Uterus (tissue), 4 donors: ENCODE results near the gene CXCR1. TPM values are rescaled to one million over a fixed set of nuclear protein-coding genes. Genes with fewer than 3 reads are reported as not detected.

Experiments
- DNase-seq, 2 donors: peaks; one replicate each; pipeline ENCODE4 v3.0.0-alpha.2; 2019 to 2020
- H3K27ac ChIP-seq, 2 donors: fragments of 200-600 bp; sonication (generic); 1 replicate in 1 of 2; 2 replicates in 1 of 2; pipeline ENCODE4 v1.5.1; 2016 to 2018
- H3K27me3 ChIP-seq, 2 donors: fragments of 200-600 bp; sonication (generic); one replicate each; pipeline ENCODE4 v1.5.1; 2018 to 2019; ENCODE audit warnings: control low read depth in 1 of 2
- H3K36me3 ChIP-seq, 2 donors: fragments of 200-600 bp; sonication (generic); one replicate each; pipeline ENCODE4 v1.5.1; 2019; ENCODE audit warnings: control low read depth in 1 of 2
- H3K4me1 ChIP-seq, 2 donors: fragments of 200-600 bp; sonication (generic); one replicate each; pipeline ENCODE4 v1.5.1; 2018 to 2019; ENCODE audit warnings: control low read depth in 1 of 2
- H3K4me3 ChIP-seq, 2 donors: fragments of 200-600 bp; sonication (generic); 1 replicate in 1 of 2; 2 replicates in 1 of 2; pipeline ENCODE4 v1.5.1; 2018 to 2019; ENCODE audit warnings: mild to moderate bottlenecking in 1 of 2
- H3K9me3 ChIP-seq, 2 donors: fragments of 200-600 bp; sonication (generic); one replicate each; pipeline ENCODE4 v1.5.1; 2019; ENCODE audit warnings: control low read depth in 1 of 2
- CTCF ChIP-seq, 4 experiments: fragments of 200-600 bp in 2 of 4; fragments of 450-650 bp in 2 of 4; sonication (generic) in 2 of 4; IDR thresholded peaks; one replicate each; pipeline ENCODE4 v1.5.1; 2016 to 2019; ENCODE audit warnings: antibody characterized with exemption in 4 of 4, mild to moderate bottlenecking in 2 of 4, moderate library complexity in 1 of 4
- POLR2A ChIP-seq, 2 donors: fragments of 450-650 bp; IDR thresholded peaks; one replicate each; pipeline ENCODE4 v1.6.1; 2016; ENCODE audit warnings: antibody characterized with exemption in 2 of 2, mild to moderate bottlenecking in 1 of 2, moderate library complexity in 1 of 2
- intact Hi-C: fragments of 100-400 bp; cut with DNase I; formaldehyde crosslinking; loops from one replicate; pipeline ENCODE4 v1.15.1; 2023; ENCODE audit warnings: low total_unique reads
- total RNA-seq, 4 donors: library from RNA; depleted of rRNA in 3 of 4; stranded (reverse); fragments of >200 nt in 3 of 4; gene quantifications; one replicate each; pipeline versions ENCODE4 v1.1.0 to v1.2.4, GENCODE V29; 2014 to 2023
- donor health status: DM: yes; HTN: yes; CAD: no.

CXCR1 gene
- total RNA-seq, 4 donors from 2014 or later, result 0.18 TPM; not detected in 3

- no peak overlapping the region for H3K27ac ChIP-seq
- H3K4me1 ChIP-seq, result no peaks in the 10 kb centered on the region
- TF ChIP-seq POLR2A (IDR thresholded peaks at IDR 0.05) (no peak), CTCF (IDR thresholded peaks at IDR 0.05) (no peak)
- no peaks in the 10 kb centered on the region for H3K36me3 ChIP-seq
- DNase-seq, result no peak
- H3K9me3 ChIP-seq, result no peaks in the 10 kb centered on the region
- no peaks in the 10 kb centered on the region for H3K27me3 ChIP-seq
- intact Hi-C loops, result no loop called here
- H3K4me3 ChIP-seq, result no peak overlapping the region
These were observed 30.2 kb upstream of the CXCR1 start for GRCh38 chr2:218196974-218197373.

DNA sequence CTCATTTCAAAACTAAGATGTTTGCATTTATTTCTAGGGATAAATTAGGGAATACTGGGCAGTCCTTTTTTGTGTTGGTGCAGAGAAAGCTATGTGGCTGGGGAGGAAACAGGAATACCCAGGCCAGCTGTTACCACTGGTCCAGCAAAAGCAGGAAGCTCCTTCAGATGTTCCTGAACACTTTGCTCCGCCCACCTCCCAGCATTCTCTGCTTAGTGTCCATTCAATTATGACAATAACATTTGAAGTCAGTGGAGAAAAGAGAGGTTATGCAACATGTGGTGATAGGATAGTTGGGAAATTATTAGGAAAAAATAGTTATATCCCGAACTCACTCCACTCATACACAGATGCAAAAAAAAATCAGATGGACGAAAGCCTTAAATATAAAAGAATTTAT, 28.1 kb upstream of the CXCR1 start:
- no peak overlapping the region for H3K4me3 ChIP-seq
- no peak for DNase-seq
- intact Hi-C loops, result no loop called here
- H3K27ac ChIP-seq, result no peak overlapping the region
- TF ChIP-seq POLR2A (IDR thresholded peaks at IDR 0.05) (no peak), CTCF (IDR thresholded peaks at IDR 0.05) (no peak)
- H3K9me3 ChIP-seq, result no peaks in the 10 kb centered on the region
- no peaks in the 10 kb centered on the region for H3K36me3 ChIP-seq
- H3K27me3 ChIP-seq, result no peaks in the 10 kb centered on the region
- H3K4me1 ChIP-seq, result no peaks in the 10 kb centered on the region

DNA sequence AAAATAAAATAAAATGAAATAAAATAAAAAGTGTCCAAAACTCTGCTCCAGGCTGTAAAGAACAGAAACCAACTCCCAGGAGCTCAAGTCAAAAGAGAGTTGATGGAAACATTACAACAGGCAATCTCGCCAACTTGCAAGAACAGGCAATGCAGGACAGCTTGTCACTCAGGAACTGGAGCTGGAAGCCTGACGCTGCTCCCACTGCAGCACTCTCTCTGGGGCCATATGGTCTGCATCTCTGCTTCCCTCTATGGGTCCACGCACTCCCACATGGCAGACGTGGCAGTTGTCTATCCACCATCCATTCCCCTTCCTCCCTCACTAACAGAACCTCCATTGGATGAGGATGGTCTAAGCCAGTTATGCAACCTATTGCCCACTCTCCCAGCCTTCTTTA, 26.9 kb upstream of the CXCR1 start:
- no peak for TF ChIP-seq CTCF (IDR thresholded peaks at IDR 0.05)
- no peak for TF ChIP-seq POLR2A (IDR thresholded peaks at IDR 0.05)
- Histone ChIP-seq H3K4me3 (no peak overlapping the region), H3K36me3 (no peaks in the 10 kb centered on the region), H3K4me1 (no peaks in the 10 kb centered on the region), H3K27me3 (no peaks in the 10 kb centered on the region), H3K27ac (no peak overlapping the region), H3K9me3 (no peaks in the 10 kb centered on the region)
- intact Hi-C loops, result no loop called here
- DNase-seq, result no peak

DNA sequence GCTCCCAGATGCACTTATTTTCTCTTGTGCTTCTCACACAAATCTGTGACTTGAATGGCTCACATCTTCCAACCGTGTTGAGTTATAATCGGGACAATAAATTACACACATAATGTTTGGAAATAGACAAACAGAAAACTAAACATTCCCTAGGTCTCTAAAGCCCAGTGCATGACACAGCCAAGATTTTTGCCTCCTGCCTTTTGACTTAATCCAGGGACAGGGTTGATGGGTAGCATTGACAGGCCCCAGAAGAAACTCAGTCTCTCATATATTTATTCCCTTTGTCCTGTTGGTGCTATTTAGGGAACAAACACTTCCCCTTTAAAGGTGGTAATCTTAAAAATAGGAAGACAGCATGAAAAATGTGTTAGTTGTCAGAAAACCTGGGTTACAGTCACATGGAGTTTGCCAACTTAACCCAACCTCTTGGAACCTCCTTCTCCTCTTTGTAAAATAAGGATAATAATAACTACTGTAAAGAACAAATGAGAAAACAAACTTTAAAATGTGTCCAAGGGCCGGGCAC, 26.2 kb upstream of the CXCR1 start:
- no peak overlapping the region for H3K27ac ChIP-seq
- H3K9me3 ChIP-seq, result no peaks in the 10 kb centered on the region
- TF ChIP-seq CTCF (IDR thresholded peaks at IDR 0.05) (no peak), POLR2A (IDR thresholded peaks at IDR 0.05) (no peak)
- H3K27me3 ChIP-seq, result no peaks in the 10 kb centered on the region
- no peak overlapping the region for H3K4me3 ChIP-seq
- DNase-seq, result no peak
- H3K36me3 ChIP-seq, result no peaks in the 10 kb centered on the region
- intact Hi-C loops, result no loop called here
- H3K4me1 ChIP-seq, result no peaks in the 10 kb centered on the region

GRCh38 chr2:218188528-218188927, 21.8 kb upstream of the CXCR1 start:
- no peak for DNase-seq
- TF ChIP-seq CTCF (IDR thresholded peaks at IDR 0.05) (no peak), POLR2A (IDR thresholded peaks at IDR 0.05) (no peak)
- no peaks in the 10 kb centered on the region for H3K36me3 ChIP-seq
- H3K4me3 ChIP-seq, result no peak overlapping the region
- H3K9me3 ChIP-seq, result no peaks in the 10 kb centered on the region
- no peak overlapping the region for H3K27ac ChIP-seq
- H3K4me1 ChIP-seq, result no peaks in the 10 kb centered on the region
- no peaks in the 10 kb centered on the region for H3K27me3 ChIP-seq
- intact Hi-C loops, result no loop called here
